IPS DF 4.7 (cell line): ENCODE results near the gene RCN2.

Experiments
- DNase-seq: peaks from one replicate; pipeline ENCODE4 v3.0.0-alpha.2; 2013; ENCODE audit warnings: low spot score; ENCODE audit errors: extremely low read depth

Gene RCN2

DNA sequence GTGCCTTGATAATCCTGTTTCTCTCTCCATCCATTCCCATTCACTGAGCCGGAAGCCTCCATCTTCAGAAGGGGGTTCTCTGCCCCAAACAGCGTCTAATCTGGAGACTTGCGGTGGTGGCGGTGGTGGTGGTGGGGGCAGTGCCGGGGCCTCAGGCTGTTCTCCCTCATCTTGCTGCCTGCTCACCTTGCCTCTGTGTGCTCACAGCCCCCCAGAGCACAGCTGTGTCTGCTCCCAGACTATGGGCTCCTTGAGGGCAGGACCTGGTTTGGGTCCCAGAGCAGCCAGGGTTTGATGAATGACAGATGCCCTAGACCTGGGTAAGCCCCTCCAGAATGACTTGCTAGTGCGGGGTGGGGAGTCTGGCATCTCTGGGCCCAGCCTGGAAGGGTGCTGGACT, 62.9 kb downstream of the RCN2 start:
- no peak for DNase-seq

GRCh38 chr15:76994971-76995945, 63.7 kb downstream of the RCN2 start, which contains the start of gene PSTPIP1:
Gene PSTPIP1, plus strand, starts transcription at chr15:76995126. Its CDS starts 448 bp downstream, at chr15:76995574.
- DNase-seq: no peak

- DNase-seq: no peak
Measured at GRCh38 chr15:76996076-76996525, 64.6 kb downstream of the RCN2 start.

DNA sequence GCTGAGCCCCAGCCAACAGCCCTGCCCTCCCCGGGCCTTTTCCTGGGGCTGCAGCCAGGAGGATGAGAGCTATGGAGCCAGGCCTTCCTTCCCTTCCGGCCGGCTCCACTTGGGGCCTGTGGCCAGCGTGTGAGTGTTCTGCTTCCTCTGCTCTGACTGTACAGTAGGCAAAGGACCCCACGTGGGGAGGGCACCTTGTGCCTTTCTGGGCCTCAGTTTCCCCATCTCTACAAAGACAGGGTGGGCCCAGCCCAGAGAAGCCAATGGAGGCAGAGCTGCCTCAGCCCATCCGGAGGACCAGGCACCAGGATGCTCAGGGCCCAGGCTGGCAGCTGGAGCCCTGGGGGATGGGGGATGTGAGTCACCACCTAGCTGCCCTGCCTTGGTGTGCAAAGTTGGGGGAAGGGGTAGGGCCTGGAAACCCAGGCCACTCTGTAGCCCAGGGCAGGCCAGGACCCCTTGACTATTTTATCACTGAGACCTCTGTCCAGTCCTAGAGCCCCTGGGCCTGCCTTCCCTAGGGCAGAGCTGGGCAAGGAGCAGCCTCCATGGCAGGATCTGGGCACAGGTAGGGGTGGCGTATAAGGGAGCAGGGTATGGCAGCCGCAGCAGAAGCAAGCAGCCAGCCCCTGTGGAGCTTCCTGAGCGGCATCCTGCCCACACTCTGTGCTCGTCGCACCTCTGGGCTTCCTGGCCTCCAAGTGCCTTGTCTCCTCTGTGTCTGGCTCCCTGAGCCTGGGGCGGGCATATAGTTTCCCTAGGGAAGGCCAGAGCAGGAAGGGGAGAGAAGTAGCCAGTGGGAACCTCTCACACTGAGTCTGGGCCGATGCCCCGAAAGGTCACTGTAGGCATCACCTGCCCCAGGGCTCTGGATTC, 65.2 kb downstream of the RCN2 start:
- no peak for DNase-seq

DNA sequence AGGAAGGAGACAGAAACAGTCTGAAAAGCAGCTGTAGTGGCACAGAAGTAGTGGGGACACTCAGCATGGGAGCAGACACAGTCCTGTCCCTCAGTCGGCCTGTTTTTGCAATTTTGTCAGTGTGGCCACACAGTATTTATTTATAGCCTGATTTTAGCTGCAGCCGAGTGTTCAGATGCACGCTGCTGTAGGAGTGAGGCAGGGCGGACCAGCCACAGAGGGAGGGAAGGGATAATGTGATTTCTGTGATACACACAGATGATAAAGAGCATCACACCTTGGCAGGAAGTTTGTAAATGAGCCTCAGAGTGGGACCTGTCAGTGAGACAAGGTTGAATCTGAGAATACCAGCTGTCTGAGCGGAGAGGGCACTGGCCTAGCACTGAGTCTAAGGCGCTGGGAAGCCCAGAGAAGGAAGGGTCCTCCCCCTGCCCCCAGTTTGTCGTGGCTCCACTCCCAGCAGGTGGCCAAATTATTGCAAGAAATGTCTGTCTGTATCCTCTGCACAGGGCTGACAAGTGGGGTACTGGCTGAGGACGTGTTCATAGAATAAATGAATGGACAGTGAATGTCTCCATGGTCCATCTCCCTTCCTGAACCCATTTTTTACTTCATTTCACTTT, 67.2 kb downstream of the RCN2 start:
- DNase-seq: no peak

DNA sequence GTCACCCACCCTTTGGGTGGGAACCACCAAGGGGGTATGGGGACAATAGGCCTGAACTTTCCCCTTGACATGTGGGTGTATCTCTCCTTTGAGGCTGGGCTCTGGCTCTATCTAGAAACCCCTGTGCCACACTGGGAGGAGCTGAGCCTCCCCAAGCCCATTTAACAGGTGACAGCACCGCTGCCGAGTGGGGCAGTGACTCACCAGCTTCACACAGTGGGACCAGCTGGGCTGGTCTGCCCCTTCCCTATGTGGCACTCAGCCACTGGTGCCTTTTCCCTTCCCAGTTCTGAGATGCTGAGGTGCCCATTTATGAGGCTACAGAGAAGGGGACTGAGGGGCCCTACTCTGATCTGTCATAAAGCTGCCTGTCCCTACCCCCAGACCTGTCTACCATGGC, 68.4 kb downstream of the RCN2 start:
- DNase-seq: no peak

GRCh38 chr15:77001351-77001750, 69.8 kb downstream of the RCN2 start:
- no peak for DNase-seq

DNA sequence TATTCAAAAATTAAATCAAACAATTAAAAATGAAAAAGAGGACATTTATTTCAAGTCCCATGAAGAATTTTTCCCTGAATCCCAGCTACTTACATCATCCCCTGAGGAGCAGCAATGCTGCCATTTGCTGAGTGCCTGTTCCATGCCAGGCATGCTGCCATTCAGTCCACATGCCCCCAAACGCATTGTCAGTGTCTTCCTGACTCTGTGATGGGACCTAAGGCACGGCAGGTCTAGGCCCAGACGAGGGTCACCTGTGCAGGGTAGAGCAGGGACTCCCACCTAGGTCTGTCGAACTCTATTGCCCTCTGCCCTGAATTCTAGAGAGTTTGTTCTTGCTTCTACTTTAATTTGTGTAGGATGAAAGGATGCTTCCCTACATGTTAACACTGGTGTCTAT, 70.4 kb downstream of the RCN2 start:
- no peak for DNase-seq

- DNase-seq: no peak
Measured at GRCh38 chr15:77002436-77002835, 70.9 kb downstream of the RCN2 start.

DNA sequence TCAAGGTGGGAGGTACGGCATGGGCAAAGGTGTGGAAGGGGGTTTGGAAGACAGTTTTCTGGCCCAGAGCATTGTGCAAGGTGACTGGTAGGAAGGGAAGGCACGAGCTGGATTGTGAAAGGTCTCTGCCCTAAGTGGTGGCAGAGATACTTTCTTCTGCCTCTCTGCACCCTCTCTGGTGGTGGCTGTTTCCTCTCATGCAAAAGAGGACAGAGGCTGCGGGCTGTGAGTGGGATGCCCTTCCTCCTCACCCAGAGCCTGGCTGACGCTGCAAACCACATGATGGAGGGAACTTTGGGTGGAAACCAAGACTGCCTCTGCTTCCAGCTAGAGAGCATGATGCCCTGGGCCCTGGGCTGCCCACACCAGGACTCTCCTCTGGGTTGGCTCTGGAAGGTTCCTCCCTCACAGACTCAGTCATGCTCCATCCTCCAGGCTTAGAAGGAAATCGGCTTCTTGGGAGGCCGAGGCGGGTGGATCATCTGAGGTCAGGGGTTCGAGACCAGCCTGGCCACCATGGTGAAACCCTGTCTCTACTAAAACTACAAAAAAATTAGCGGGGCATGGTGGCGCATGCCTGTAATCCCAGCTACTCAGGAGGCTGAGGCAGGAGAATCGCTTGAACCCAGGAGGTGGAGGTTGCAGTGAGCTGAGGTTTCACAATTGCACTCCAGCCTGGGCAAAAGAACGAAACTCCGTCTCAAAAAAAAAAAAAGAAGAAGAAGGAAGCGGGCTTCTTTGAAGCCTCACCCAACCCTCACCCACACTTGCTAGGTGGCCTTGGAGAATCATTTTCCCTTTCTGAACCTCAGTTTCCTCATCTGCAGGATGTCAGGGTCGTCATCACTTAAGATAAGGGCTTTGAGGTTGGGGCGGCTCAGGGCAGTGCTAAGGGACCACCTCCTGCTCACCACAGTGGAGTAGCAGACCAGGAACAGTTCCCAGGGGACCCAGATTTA, 71.7 kb downstream of the RCN2 start:
- DNase-seq: no peak
